ENCODE measurements around the gene CHRNE. TPM values are rescaled to one million over a fixed set of nuclear protein-coding genes. Genes with fewer than 3 reads are reported as not detected.

The CHRNE gene
- total and polyA plus RNA-seq, 2 of the 8 experiments (the other 6 are each of a cell fraction or from before 2014, with no cell fraction given): 0.15 to 0.33 TPM

- Histone ChIP-seq H3K14ac (ENCODE audit: insufficient read length) (no peak overlapping the region), H4K8ac (ENCODE audit: extremely low read depth, insufficient read depth, low read length) (no peak overlapping the region), H2AFZ (ENCODE audit: low read length) (no peak overlapping the region), H2BK15ac (ENCODE audit: low read length) (no peak overlapping the region), H3K27ac (ENCODE audit: low read depth, low read length) (no peak overlapping the region), H3K36me3 (ENCODE audit: control insufficient read depth in 2 of 4, insufficient read depth in 4 of 4, low read length in 3 of 4) (no peaks in the 10 kb centered on the region), H4K91ac (replicated peaks; ENCODE audit: insufficient read length, low read length) (no peak overlapping the region), H3K23me2 (ENCODE audit: low read depth, low read length) (no peaks in the 10 kb centered on the region), H3K79me1 (ENCODE audit: low read depth, low read length) (no peaks in the 10 kb centered on the region), H3K9me3 (ENCODE audit: insufficient read depth in 2 of 2, low read depth in 1 of 2, low read length in 1 of 2) (no peaks in the 10 kb centered on the region), H4K5ac (ENCODE audit: insufficient read length, low read depth, low read length) (no peak overlapping the region), H2BK5ac (ENCODE audit: low read depth, low read length) (no peak overlapping the region), H2AK5ac (ENCODE audit: low read depth, low read length) (no peak overlapping the region), H3K9ac (replicated peaks in 1 of 4; ENCODE audit: extremely low read depth in 1 of 4, low read depth in 3 of 4, low read length in 3 of 4) (no peak overlapping the region), H3K4ac (replicated peaks; ENCODE audit: insufficient read length, low read depth, low read length) (no peak overlapping the region), H3K4me2 (ENCODE audit: insufficient read depth in 1 of 2, low read depth in 2 of 2, low read length in 2 of 2) (no peak overlapping the region), H3K79me2 (ENCODE audit: control insufficient read depth in 1 of 2, insufficient read depth in 2 of 2, low read length in 2 of 2) (no peaks in the 10 kb centered on the region), H2BK12ac (ENCODE audit: low read depth, low read length) (no peak overlapping the region), H3K4me1 (replicated peaks in 1 of 4; ENCODE audit: control insufficient read depth in 3 of 4, insufficient read depth in 4 of 4, low read length in 3 of 4) (peaks cover 0 to under 1% (median 0%) of the 10 kb centered on the region in 4 experiments; a peak in 3 of 7 replicates), H2BK20ac (ENCODE audit: low read length) (no peak overlapping the region), H3K27me3 (replicated peaks in 1 of 4; ENCODE audit: control insufficient read depth in 3 of 4, extremely low read depth in 1 of 4, insufficient read depth in 3 of 4, low read length in 3 of 4) (no peaks in the 10 kb centered on the region), H3K18ac (ENCODE audit: extremely low read depth, low read length) (no peak overlapping the region), H3K23ac (ENCODE audit: insufficient read length) (no peak overlapping the region), H3K4me3 (ENCODE audit: extremely low read depth in 1 of 4, insufficient read depth in 2 of 4, low read depth in 3 of 4, low read length in 4 of 4) (no peak overlapping the region), H4K20me1 (replicated peaks in 1 of 2; ENCODE audit: control insufficient read depth in 1 of 2, insufficient read depth in 2 of 2, low read length in 2 of 2) (no peaks in the 10 kb centered on the region), H3K56ac (replicated peaks; ENCODE audit: insufficient read length, low read depth, low read length) (no peak overlapping the region), H2BK120ac (replicated peaks; ENCODE audit: low read depth, low read length) (no peak overlapping the region)
- CTCF ChIA-PET (ENCODE audit: partially characterized antibody): interaction anchor here (2.2 kb wide), 1 partner anchor 10 kb away, joined by 6 read pairs; no protein-coding TSS in a partner anchor
- TF ChIP-seq POU5F1 (IDR thresholded peaks at IDR 0.05; ENCODE audit: low read depth, low read length): no peak
- no peak for TF ChIP-seq FOSL1 (IDR thresholded peaks at IDR 0.05; ENCODE audit: insufficient read depth, low read depth, low read length)
- TF ChIP-seq JUND (IDR thresholded peaks at IDR 0.05; ENCODE audit: low read length): no peak
- POLR2A ChIA-PET (ENCODE audit: partially characterized antibody): interaction anchor here (1.0 to 5.1 kb wide), 4 partner anchors 9 to 26 kb away, joined by 3 to 55 read pairs (median 10); partner anchors contain the start of genes RNF167 and SLC25A11
- WGBS, 2 experiments (ENCODE audit: extremely low coverage in 1 of 2, insufficient coverage in 1 of 2, insufficient read length in 1 of 2, insufficient replicate concordance in 2 of 2, low coverage in 1 of 2, low lambda C conversion rate in 2 of 2, missing lambda C conversion rate in 1 of 2): 88% methylated on average over 1 of the region's 1 CpG; no CpG with 5 or more reads in 1 of the 2 experiments
- FAIRE-seq (no peak), DNase-seq (ENCODE audit: low read depth in 1 of 2, low spot score in 2 of 2) (no peak)
Measured at GRCh38 chr17:4913994-4914393, 11.1 kb upstream of the CHRNE start.

Data from H1 (cell line).